ENCODE results near the gene SNTG2.
"Not testable (repeated sequence)": the region's sequence is repeated elsewhere in the genome, so short reads cannot be mapped to it uniquely, and the experiment has no call there.

The SNTG2 gene

DNA sequence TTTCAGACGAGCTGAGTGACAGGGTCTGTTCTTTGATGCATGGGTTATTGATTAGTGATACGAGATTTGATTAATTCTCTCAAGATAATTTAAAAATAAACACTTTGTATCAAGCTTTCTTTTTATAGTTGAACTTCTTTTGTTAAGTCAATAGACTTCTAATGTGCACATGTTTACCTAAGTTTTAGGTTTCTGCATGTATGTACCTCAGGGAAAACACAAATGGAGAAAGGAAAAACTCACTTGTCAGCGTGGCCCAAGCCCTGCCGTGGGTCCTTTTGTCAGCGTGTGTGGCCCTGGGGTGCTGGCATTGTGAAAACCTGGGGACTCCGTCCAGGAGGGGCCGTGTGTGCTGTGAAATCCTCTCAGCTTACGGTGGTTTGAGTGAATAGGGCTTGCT is 153.7 kb downstream of the SNTG2 start:
- no peak for FAIRE-seq

GRCh38 chr2:1106344-1106743 is 155.7 kb downstream of the SNTG2 start:
- not testable (repeated sequence) for FAIRE-seq

DNA sequence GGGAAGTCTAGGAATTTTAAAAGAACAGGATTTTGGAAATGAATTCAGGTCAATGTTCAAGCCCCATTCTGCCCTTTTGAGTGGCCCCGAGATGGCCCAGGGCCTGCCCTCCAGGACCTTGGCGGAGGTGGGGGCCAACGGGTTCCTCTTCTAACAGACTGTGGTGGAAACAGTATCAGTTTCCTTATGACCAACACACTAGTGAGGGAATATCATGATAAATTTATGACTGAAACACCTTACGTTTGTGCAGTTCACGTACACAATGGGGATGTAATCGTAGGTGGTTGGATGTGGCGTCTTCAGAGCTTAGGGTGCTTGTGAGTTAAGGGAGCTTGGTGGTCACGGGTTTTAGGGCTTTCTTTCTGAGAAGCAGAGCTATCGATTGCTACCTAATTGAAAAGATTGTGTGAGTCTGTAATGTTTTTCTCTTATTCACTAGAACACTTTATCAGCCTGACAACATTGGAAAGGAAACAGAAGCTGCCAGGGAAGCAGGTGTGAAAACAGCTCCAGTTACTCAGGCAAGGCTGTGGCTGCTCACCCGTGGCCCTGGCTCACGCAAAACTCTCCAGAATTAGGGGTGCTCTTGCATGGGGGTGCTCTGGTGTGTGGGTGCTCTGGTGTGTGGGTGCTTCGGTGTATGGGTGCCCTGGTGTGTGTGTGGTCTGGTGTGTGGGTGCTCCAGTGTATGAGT is 165.3 kb downstream of the SNTG2 start:
- FAIRE-seq, result no peak

DNA sequence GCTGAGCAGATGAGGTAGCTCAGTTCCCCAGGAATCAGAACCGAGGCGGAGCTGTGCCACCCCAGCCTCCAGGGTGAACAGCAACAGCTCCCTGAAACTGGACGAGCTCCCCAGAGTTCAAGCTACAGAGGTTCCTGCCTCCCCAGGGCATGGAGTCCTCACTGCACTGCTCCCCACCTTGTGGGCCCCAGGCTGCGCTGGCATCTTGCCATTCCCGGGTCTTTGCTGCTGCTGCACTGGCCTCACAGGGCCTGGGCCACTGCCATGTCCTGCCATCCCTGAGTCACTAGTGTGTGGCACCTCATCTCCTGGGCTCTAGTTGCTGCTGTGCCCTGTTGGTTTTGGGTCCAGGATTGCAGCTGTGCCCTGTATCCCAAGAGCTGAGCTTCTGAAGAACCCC is 166.9 kb downstream of the SNTG2 start:
- FAIRE-seq, result no peak

DNA sequence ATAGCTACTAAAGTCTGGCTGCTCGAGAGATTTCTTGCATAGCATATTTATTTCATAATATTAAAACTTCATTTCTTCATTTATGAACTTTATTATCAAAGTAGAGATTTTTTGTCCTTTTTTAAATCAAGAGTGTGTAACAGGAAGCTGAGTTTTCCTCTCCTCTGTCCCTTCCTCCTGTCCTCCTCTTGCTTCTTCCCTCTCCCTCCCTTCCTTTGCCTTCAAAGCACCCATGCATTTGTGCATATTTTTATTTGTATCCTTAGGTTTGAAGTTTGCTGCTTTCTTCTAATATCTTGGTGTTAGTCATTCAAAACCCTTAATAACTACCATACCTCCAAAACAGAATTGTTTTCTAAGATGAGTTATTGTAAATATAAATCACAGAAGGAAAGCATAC is 174.6 kb downstream of the SNTG2 start:
- no peak for FAIRE-seq

DNA sequence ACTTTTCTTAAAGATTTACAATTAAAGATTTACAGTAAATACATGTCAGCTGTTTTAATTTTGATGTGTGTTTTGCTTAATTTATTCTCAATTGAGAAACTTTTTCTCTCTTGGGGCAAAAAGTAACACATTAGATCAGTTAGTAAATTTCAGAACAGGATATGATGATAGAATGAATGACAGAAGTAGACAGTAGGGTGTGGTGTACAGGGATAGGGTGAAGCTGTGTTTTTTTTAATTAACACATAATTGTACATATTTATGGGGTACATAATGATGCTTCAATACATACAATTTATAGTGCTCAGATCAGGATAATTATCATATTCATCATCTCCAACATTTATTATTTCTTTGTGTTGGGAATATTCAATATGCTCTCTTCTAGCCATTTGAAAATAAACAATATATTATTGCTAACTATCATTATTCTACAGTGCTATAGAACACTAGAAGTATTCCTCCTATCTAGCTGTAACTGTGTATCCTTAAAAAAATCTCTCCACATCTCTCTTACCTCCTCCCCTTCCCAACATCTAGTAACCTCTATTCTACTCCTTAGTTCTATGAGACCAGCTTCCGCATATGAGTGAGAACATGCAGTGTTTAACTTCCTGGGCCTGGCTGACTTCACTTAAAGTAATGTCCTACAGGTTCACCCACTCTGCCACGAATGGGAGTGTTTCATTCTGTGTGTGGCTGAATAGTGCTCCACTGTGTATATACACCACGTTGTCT is 175.2 kb downstream of the SNTG2 start:
- FAIRE-seq, result no peak

GRCh38 chr2:1129982-1130381 is 179.3 kb downstream of the SNTG2 start:
- FAIRE-seq, result no peak

DNA sequence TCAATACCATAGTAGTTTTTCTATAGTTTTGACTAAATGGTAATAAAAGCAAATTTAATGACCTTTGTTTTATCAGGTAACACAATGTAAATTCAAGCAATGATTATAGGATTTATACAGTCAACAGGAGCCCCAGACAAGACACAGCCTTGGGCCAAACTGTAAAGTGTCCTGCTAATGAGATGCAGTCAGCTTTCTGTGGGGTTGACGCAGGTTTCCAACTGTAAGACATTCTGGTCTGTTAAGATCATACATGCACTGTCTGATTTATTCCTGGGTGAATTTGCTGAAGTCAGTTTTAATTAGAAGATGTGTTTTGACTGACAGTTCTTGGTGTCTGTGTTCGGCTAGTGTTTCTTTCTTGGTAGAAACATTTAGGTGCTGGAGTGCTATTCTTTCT is 180.3 kb downstream of the SNTG2 start:
- no peak for FAIRE-seq

GRCh38 chr2:1132328-1132969 is 181.8 kb downstream of the SNTG2 start:
- no peak for FAIRE-seq

GRCh38 chr2:1133896-1134295 is 183.2 kb downstream of the SNTG2 start:
- FAIRE-seq, result not testable (repeated sequence)

- FAIRE-seq, result no peak
These were observed 184.0 kb downstream of the SNTG2 start for GRCh38 chr2:1134629-1135028.

DNA sequence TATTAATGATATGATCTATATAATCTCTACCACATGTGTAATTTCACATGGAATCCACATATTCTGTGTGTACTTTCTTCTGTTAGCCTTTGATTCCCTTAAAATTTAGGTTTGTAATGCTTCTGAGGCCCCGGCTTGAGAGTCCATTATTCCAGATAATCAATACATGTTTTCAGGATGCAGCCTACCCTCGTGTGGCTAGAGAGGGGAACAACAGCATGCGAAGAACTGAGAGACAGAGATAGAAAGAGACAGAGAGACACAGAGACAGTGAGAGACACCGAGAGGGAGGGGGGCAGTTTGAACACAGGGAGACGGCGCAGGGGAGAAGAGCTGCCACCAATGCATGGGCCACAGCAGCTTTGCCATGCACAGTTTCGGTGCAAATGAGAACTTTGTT is 185.4 kb downstream of the SNTG2 start:
- FAIRE-seq, result no peak

DNA sequence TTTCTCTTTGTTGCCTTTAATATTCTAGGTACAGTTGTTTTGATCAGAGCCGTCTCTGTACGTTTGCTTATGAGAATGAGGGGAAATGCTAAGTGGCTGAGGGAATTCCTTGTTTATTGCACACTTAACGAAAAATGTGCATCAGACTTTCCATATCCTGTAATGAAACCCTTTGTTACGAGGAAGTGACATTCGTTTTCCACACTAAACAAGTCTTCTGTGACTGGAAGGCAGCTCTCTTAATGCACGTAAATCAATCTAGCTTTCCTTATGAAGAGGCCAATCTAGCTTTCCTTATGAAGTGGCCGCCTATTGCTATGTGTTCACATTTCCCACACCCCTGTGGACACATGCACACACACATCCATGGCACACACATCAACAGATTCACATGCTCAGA is 186.2 kb downstream of the SNTG2 start:
- FAIRE-seq, result no peak

GRCh38 chr2:1137264-1137663 is 186.6 kb downstream of the SNTG2 start:
- FAIRE-seq, result no peak

DNA sequence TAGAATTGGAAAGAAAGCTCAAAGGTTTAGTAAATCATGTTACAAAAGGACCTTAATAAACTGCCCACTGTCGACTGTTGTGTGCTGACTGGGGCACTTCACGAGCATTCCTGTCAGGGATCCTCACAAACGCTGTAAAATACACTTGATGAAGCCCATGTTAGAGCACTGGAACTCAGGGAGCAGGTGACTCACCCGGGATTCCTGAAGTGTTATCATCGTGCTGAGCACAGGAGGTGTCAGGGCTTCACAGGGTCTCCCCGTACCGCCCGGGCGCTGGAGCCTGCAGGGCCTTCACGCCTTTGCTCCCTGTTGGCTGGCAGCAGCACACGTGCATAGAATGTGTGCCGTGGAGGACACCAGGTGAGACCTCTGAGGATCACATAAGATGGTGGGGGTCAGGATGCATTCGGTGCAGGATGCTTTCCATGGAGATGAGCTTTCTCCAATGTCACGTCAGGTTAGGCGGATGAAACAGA is 187.3 kb downstream of the SNTG2 start:
- FAIRE-seq, result no peak

DNA sequence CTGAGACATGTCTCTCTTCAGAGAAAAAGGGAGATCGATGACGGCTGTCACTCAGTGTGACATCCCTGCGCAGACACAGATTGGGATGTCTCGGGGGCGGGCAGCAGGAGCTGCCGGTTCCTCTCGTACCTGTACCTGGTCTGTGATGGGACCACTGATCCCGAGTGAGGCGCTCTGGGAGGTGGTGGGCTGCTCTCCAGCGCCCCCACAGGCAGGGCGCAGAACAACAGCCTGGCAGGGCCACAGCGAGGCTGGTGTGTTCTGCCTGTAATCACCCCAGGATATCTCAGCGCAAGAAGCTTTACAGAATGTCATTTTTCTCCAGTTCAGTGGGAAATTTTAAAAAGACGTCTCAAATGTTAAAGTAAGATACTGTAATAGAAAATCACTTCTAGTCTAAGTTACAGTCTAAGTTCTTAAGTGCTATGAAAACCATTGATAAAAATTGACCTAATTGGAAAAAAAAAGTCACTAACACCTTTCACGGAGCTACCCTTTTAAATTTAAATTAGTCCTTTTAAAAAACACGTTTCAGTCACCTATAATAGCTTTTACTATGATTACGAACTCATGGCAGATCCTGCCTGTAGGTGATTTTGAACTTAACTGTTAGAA is 189.8 kb downstream of the SNTG2 start:
- no peak for FAIRE-seq

DNA sequence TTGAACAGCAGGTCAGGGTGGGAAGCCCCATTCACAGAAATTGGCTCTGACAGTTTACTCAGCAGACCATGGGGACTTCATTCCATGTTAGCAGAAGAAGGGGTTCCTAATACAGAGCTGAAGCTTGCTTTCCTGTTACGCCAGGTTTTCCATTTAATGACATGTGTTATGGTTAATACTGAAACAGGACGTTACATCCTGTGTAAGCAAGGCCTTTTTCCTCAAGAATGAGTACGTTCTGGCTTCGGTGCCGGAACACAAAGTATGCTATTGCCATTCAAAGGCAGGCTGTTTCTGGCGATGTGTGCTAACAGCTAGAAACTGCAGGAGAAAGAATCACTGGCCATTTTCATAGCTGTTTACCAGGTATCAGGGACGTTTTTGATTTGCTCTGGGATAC is 190.4 kb downstream of the SNTG2 start:
- no peak for FAIRE-seq

DNA sequence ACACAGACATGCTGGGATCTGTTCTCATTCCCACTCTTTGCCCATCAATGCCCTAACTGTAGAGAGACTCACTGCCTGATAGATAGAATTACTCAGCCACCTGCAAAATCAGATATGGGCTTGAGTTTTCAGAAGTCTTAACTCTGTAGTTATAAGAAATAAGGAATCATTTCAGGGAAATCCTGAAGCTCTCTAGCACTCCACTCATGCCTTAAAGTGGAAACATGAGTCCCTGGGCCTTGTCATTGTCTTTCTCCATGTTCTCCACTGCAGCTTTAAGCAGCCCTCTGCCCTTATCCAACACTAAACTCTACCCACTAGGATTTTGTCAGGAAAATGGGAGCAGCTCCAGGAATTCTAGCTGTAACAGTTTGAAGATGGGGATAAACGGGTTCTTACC is 192.5 kb downstream of the SNTG2 start:
- FAIRE-seq, result no peak

DNA sequence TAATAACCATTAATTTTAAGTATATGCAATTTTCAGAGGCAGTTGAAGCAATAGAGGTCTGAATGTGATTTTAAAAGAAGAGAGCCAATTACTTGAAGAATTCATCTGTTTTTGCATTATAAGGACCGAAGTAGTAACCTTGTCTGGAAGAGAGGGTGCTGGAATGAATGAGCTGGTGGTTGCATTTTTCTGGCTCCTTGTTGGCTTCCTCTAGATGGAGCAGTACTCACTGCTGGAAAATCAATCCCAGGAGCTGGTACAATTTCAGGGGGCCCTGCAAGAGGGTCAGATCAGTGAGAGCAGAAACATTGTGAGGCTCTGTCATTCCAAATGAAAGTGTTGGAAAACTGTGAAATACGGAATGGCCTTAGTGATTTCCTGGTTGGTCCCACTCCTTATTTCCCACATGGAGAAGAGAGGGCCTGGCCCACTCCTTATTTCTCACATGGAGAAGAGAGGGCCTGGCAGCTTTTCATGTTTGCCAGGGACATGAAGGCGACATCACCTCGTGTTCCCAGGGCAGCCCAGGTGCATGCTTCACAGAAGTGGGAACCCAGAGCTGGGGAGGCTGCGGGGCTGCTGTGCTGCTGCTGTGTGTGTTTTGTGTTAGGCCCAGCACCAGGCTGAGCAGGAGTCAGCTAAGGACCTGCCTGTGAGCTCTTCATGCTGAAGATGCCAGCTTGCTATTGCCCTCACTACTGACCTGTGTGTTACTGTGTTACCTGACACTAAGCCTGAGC is 197.4 kb downstream of the SNTG2 start:
- no peak for FAIRE-seq

- FAIRE-seq, result no peak
These were observed 200.3 kb downstream of the SNTG2 start for GRCh38 chr2:1150724-1151511.

DNA sequence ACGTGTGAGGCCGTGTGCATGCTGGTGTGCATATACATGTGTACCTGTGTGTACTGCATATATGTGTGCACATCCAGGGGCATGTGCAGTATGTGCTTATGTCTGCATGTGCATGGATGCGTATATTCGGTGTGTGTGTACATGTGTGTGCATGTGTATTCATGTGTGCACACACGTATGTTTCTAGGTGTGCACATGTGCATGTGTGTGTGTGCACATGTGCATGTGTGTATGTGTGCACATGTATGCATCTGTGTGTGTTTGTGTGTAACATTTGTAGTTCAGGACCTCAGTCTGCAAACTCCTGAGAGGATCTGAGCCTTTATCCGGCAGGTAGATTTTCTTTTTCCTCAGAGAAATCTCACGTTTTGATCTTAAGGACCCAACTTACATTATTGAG is 201.7 kb downstream of the SNTG2 start:
- FAIRE-seq, result no peak

- FAIRE-seq, result no peak
These were observed 203.3 kb downstream of the SNTG2 start for GRCh38 chr2:1153920-1154319.
